ENCODE measurements around the gene LGALS14. TPM values are rescaled to one million over a fixed set of nuclear protein-coding genes. Genes with fewer than 3 reads are reported as not detected.

LGALS14 gene
- total RNA-seq, 3 donors from 2014 or later: not detected

DNA sequence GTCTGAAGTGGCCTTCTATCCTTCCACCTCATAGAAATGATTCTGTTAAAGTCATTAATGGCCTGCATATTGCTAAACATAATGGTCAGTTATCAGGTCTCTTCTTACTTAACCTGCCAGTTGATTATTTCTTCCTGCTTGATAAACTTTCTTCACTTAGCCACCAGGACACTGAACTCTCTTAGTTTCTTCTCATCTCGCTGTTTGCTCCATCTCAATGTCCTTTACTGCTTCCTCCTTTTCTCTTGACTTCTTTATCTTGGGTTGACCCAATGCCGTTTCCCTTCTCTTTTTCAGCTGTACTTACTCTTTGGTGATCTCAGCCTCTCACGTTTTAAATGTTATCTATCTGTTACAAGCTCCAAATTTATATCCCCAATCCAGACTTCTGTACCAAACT, 50.7 kb downstream of the LGALS14 start:
- peaks cover 0 to 26% of the 10 kb centered on the region in 2 donors for H3K27me3 ChIP-seq
- H3K27ac ChIP-seq: no peak overlapping the region
- H3K4me1 ChIP-seq: no peaks in the 10 kb centered on the region
- no peaks in the 10 kb centered on the region for H3K9me3 ChIP-seq
- H3K4me3 ChIP-seq: no peak overlapping the region
- no peaks in the 10 kb centered on the region for H3K36me3 ChIP-seq
- no peak for DNase-seq (ENCODE audit: low spot score in 2 of 2)
- intact Hi-C loops (cut with DNase I; ENCODE audit: low total_unique reads): no loop called here
- TF ChIP-seq CTCF (IDR thresholded peaks at IDR 0.05) (no peak), POLR2A (IDR thresholded peaks at IDR 0.05) (no peak), POLR2AphosphoS5 (IDR thresholded peaks at IDR 0.05) (no peak)

Other genes with a start within 250 kb of the LGALS14 start
- 10 to 100 TPM; 39.4 to 45.6 (median 41.1) TPM for gene TIMM50, start 223.6 kb upstream of the LGALS14 start, total RNA-seq
- gene DLL3, start 205.5 kb upstream of the LGALS14 start, total RNA-seq: not detected
- gene SELENOV, start 189.3 kb upstream of the LGALS14 start, total RNA-seq: not detected
- 1 to 10 TPM; 3.4 to 5.6 (median 4.3) TPM for gene EID2B, start 171.6 kb upstream of the LGALS14 start, total RNA-seq
- gene EID2, start 164.3 kb upstream of the LGALS14 start, total RNA-seq: 10 to 100 TPM; 13.0 to 14.7 (median 13.4) TPM
- gene LGALS13, start 102.0 kb upstream of the LGALS14 start, total RNA-seq: not detected
- gene LGALS16, start 48.6 kb upstream of the LGALS14 start, total RNA-seq: not detected
- gene CLC, start 33.5 kb downstream of the LGALS14 start, total RNA-seq: not detected
- gene LEUTX, start 74.4 kb downstream of the LGALS14 start, total RNA-seq: not detected
- 10 to 100 TPM in 1 of 3 donors, 1 to 10 TPM in 2; 6.2 to 12.1 (median 7.0) TPM for gene DYRK1B, start 129.7 kb downstream of the LGALS14 start, total RNA-seq
- 100 to 1,000 TPM; 111 to 217 (median 145) TPM for gene FBL, start 141.9 kb downstream of the LGALS14 start, total RNA-seq
- 10 to 100 TPM; 25.9 to 77.3 (median 28.2) TPM for gene FCGBP, start 230.2 kb downstream of the LGALS14 start, total RNA-seq